Gastrocnemius medialis (tissue), 4 donors: Measurements from ENCODE around the gene MAN2C1.

Source experiments
- CTCF ChIP-seq, 5 experiments: fragments of 450-650 bp in 3 of 5; fragments of 200-600 bp in 2 of 5; sonication (generic) in 2 of 5; IDR thresholded peaks in 4 of 5; conservative IDR thresholded peaks in 1 of 5; 1 replicate in 4 of 5; 2 replicates in 1 of 5; pipeline ENCODE4 v1.5.1; 2016 to 2019; ENCODE audit warnings: antibody characterized with exemption in 5 of 5, mild to moderate bottlenecking in 3 of 5, moderate library complexity in 3 of 5
- POLR2A ChIP-seq, 2 donors: fragments of 450-650 bp; IDR thresholded peaks; one replicate each; pipeline ENCODE4 v1.6.1; 2017; ENCODE audit warnings: antibody characterized with exemption in 2 of 2, mild to moderate bottlenecking in 2 of 2, moderate library complexity in 2 of 2

DNA sequence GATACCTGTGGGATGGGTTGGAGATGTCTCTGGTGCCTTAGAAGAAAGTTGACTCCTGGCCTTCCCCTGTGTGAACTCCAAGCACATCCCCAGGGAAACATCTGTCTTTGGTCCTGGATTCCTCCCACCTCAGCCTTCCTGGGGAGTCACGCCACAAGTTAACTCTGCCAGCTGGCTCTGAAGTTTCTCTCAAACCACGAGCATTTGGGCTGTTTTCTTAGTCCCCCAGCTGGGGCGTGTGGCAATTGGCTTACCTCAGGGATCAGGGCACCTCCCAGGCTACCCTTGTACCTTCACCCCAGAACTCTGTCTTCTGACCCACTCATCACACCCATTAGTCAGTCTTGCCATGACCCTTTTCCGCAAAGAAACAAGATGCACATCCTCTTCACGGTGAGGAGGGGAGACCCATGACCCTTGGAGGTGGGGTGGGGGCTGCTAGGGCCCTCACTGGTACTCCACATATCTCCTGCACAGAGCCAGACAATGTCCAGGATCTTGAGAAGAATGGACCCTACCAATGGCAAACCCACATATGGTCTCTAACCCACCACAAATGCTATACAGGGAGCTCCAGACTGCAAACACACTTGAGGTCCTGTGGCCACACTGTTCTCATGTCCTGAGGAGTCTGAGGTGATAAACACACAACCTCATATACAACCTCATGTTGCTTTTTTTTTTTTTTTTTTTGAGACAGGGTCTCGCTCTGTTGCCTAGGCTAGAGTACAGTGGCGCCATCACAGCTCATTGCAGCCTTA lies 17.6 kb downstream of the MAN2C1 start:
- no peak for TF ChIP-seq POLR2A (IDR thresholded peaks at IDR 0.05)
- no peak for TF ChIP-seq CTCF (IDR thresholded peaks at IDR 0.05 in 4 of 5, conservative IDR thresholded peaks at IDR 0.05 in 1 of 5)
